CD4-positive, alpha-beta T cell treated with Interleukin-10 for 1 hour (primary cell): ENCODE data around the gene NELL1.

Experiments
- DNase-seq: peaks from one replicate; pipeline ENCODE4 v3.0.0-alpha.2; 2020

NELL1 gene

GRCh38 chr11:21614961-21615360, 945.6 kb downstream of the NELL1 start:
- DNase-seq: no peak

- no peak for DNase-seq
Observed at GRCh38 chr11:21615955-21616371, 946.6 kb downstream of the NELL1 start.

- DNase-seq: no peak
Observed at GRCh38 chr11:21622566-21622965, 953.2 kb downstream of the NELL1 start.

GRCh38 chr11:21622995-21623394, 953.6 kb downstream of the NELL1 start:
- DNase-seq: no peak
